RKO (cell line): Measurements from ENCODE around the gene POLD2.

Source experiments
- DNase-seq: peaks from one replicate; pipeline ENCODE4 v3.0.0-alpha.2; 2016; ENCODE audit warnings: low spot score

POLD2 gene

GRCh38 chr7:44080118-44080517, 43.2 kb downstream of the POLD2 start:
- DNase-seq, result no peak

- no peak for DNase-seq
Observed at GRCh38 chr7:44079331-44080021, 43.9 kb downstream of the POLD2 start.

- DNase-seq, result no peak
Observed at GRCh38 chr7:44078521-44078920, 44.8 kb downstream of the POLD2 start.

- no peak for DNase-seq
Observed at GRCh38 chr7:44077681-44078091, 45.7 kb downstream of the POLD2 start.

- DNase-seq, result no peak
Observed at GRCh38 chr7:44077061-44077460, 46.3 kb downstream of the POLD2 start.

- no peak for DNase-seq
Observed at GRCh38 chr7:44076101-44076895, 47.0 kb downstream of the POLD2 start.

- no peak for DNase-seq
Observed at GRCh38 chr7:44075296-44076075, 47.9 kb downstream of the POLD2 start.

- DNase-seq, result no peak
Observed at GRCh38 chr7:44074349-44074695, 49.0 kb downstream of the POLD2 start.

- DNase-seq, result peak; percentile 39
Observed at GRCh38 chr7:44073664-44074348, 49.5 kb downstream of the POLD2 start.

- peak; percentile 85 for DNase-seq
Observed at GRCh38 chr7:44072364-44073231, 50.8 kb downstream of the POLD2 start.

- no peak for DNase-seq
Observed at GRCh38 chr7:44071726-44072363, 51.5 kb downstream of the POLD2 start.

- DNase-seq, result no peak
Observed at GRCh38 chr7:44068054-44068453, 55.3 kb downstream of the POLD2 start.

- no peak for DNase-seq
Observed at GRCh38 chr7:44067064-44067951, 56.0 kb downstream of the POLD2 start.

GRCh38 chr7:44066494-44067063, 56.8 kb downstream of the POLD2 start:
- DNase-seq, result no peak

GRCh38 chr7:44066111-44066460, 57.3 kb downstream of the POLD2 start:
- no peak for DNase-seq

- DNase-seq, result no peak
Observed at GRCh38 chr7:44065431-44066110, 57.8 kb downstream of the POLD2 start, which contains the start of gene PGAM2. Gene PGAM2 (minus strand): TSS chr7:44065567. CDS start chr7:44065529, 38 bp downstream.

- DNase-seq, result no peak
Observed at GRCh38 chr7:44064791-44065430, 58.4 kb downstream of the POLD2 start.
